Right atrium auricular region (tissue), 2 donors: ENCODE measurements around the gene TTC33. TPM values are rescaled to one million over a fixed set of nuclear protein-coding genes. Genes with fewer than 3 reads are reported as not detected.
A peak's percentile ranks its signal among the peaks of the same experiment; 100 is the strongest.

Source experiments
- DNase-seq: peaks from one replicate; pipeline ENCODE4 v3.0.0-alpha.2; 2019; ENCODE audit warnings: low spot score
- H3K27ac ChIP-seq, 2 donors: fragments of 200-600 bp; sonication (generic); 1 replicate in 1 of 2; 2 replicates in 1 of 2; pipeline ENCODE4 v1.5.1; 2016 to 2019
- H3K27me3 ChIP-seq, 2 donors: fragments of 200-600 bp; sonication (generic); one replicate each; pipeline versions ENCODE4 v1.5.1 to v1.6.0; 2017 to 2019
- H3K36me3 ChIP-seq: fragments of 200-600 bp; sonication (generic); one replicate; pipeline ENCODE4 v1.5.1; 2016
- H3K4me1 ChIP-seq, 2 donors: fragments of 200-600 bp; sonication (generic); one replicate each; pipeline versions ENCODE4 v1.5.1 to v1.6.0; 2017 to 2019
- H3K4me3 ChIP-seq, 2 donors: fragments of 200-600 bp; sonication (generic); 1 replicate in 1 of 2; 2 replicates in 1 of 2; pipeline ENCODE4 v1.5.1; 2017 to 2019; ENCODE audit warnings: mild to moderate bottlenecking in 1 of 2, moderate library complexity in 1 of 2
- H3K9me3 ChIP-seq, 2 donors: fragments of 200-600 bp; sonication (generic); one replicate each; pipeline ENCODE4 v1.5.1; 2019
- total RNA-seq, 2 donors: library from RNA; depleted of rRNA; stranded (reverse); fragments of >200 nt; gene quantifications; one replicate each; pipeline ENCODE4 v1.1.0, GENCODE V29; 2016
- TF ChIP-seq, protein P1 (sequence below), 2 donors: fragments of 200-600 bp; sonication (generic); IDR thresholded peaks; one replicate each; pipeline ENCODE4 v1.5.1; 2019; ENCODE audit warnings: antibody characterized with exemption in 2 of 2

The TTC33 gene
- total RNA-seq, 2 donors from 2014 or later, result 10.2 to 16.7 TPM

DNA sequence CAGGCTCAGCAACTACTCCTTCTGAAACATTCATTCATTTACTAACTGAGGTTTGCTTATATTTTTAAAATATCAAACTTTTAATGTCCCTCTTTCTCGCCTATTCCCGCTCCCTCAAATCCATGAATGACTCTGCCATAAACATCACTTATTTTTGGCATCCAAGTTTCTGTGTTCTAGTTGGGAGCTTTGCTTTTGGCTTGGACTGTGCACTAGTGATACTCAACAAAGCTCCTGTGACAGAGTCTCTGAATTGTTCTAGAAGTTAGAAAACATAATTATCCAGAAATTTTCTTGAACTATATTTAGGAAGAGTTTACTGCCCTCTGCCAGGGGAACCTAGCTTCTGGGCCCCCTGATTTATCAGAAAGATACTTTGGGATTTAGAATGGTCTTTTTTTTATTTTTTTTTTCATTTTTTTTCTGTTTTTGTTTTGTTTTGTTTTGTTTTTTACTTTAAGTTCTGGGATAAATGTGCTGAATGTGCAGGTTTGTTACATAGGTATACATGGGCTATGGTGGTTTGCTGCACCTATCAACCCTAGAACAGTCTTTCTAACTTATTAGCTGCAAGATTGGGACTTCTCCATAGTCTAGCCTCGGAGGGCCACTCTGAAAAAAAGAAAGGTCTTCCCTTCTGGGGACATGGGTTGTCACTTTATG, 140.7 kb downstream of the TTC33 start:
- Histone ChIP-seq H3K9me3 (no peaks in the 10 kb centered on the region), H3K27ac (peak overlapping the region in 1 of 2 donors; percentile 7), H3K27me3 (no peaks in the 10 kb centered on the region), H3K36me3 (no peaks in the 10 kb centered on the region), H3K4me3 (no peak overlapping the region), H3K4me1 (no peaks in the 10 kb centered on the region)
- no peak for DNase-seq
- TF ChIP-seq, protein P1, sequence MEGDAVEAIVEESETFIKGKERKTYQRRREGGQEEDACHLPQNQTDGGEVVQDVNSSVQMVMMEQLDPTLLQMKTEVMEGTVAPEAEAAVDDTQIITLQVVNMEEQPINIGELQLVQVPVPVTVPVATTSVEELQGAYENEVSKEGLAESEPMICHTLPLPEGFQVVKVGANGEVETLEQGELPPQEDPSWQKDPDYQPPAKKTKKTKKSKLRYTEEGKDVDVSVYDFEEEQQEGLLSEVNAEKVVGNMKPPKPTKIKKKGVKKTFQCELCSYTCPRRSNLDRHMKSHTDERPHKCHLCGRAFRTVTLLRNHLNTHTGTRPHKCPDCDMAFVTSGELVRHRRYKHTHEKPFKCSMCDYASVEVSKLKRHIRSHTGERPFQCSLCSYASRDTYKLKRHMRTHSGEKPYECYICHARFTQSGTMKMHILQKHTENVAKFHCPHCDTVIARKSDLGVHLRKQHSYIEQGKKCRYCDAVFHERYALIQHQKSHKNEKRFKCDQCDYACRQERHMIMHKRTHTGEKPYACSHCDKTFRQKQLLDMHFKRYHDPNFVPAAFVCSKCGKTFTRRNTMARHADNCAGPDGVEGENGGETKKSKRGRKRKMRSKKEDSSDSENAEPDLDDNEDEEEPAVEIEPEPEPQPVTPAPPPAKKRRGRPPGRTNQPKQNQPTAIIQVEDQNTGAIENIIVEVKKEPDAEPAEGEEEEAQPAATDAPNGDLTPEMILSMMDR (IDR thresholded peaks at IDR 0.05), result no peak

DNA sequence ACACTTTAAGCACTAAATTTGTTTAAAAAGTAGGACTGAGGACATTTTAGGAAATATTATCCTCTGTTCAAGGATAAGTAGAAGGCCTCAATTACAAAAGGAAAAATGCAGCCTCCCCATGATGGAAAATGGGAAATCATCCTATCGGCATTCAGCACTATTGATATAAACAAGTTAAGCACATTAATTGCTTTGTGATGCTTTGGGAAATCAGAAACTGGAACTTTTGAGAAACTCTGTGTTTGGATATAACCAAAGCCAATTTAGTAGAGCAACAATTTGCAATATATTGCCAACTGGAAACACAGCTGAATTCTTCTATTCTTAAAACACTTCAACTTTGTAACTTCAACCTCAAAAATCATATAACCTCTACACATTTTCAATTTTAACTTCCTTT, 141.3 kb downstream of the TTC33 start:
- TF ChIP-seq, protein P1 (IDR thresholded peaks at IDR 0.05), result no peak
- Histone ChIP-seq H3K27me3 (no peaks in the 10 kb centered on the region), H3K36me3 (no peaks in the 10 kb centered on the region), H3K9me3 (no peaks in the 10 kb centered on the region), H3K4me1 (no peaks in the 10 kb centered on the region), H3K4me3 (no peak overlapping the region), H3K27ac (peak overlapping the region in 1 of 2 donors; percentile 7)
- no peak for DNase-seq

DNA sequence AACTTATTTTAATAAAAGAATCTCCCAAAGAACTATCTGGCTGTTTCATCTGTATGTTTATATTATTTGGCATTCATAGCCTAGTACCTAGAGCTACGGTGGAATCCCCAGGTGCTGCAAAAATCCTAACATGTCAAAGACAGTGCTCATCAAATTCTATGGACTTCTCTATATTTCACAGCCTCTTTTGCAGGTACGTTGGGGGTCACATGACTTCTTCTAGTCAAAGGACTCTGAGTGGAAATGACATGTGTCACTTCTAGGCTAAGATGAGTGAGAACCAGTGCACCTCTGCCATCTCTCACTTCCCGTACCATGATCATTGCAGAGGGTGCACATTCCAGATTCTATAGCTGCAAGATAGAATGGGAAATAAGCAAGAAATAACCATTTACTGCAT, 148.6 kb downstream of the TTC33 start:
- Histone ChIP-seq H3K9me3 (no peaks in the 10 kb centered on the region), H3K4me3 (no peak overlapping the region), H3K36me3 (no peaks in the 10 kb centered on the region), H3K4me1 (no peaks in the 10 kb centered on the region), H3K27me3 (no peaks in the 10 kb centered on the region), H3K27ac (no peak overlapping the region)
- DNase-seq, result no peak
- TF ChIP-seq, protein P1 (IDR thresholded peaks at IDR 0.05), result no peak

DNA sequence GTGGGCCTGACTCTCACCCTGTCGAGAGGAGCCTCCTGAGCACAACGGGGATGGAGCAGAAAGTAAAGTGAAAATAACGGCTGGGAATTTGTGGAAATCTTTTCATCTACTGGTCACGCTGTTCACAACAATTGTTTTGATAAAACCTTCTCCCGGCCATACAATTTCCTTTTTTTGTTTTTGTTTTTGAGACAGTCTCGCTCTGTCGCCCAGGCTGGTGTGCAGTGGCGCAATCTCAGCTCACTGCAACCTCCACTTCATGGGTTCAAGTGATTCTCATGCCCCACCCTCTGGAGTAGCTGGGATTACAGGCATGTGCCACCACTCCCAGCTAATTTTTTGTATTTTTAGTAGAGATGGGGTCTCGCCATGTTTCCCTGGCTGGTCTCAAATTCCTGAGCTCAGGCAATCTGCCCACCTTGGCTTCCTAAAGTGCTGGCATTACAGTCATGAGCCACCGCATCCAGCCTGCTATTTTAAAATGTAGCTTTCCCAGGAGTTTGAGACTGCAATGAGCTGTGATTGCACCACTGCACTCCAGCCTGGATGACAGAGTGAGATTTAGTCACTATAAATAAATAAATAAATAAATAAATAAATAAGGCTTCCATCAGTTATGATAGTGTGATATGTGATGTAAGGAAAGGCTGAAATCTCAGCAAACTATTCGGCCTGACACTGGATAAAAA, 149.5 kb downstream of the TTC33 start:
- no peak overlapping the region for H3K27ac ChIP-seq
- no peaks in the 10 kb centered on the region for H3K27me3 ChIP-seq
- H3K4me3 ChIP-seq, result no peak overlapping the region
- H3K9me3 ChIP-seq, result no peaks in the 10 kb centered on the region
- H3K36me3 ChIP-seq, result no peaks in the 10 kb centered on the region
- no peak for DNase-seq
- TF ChIP-seq, protein P1 (IDR thresholded peaks at IDR 0.05), result no peak
- no peaks in the 10 kb centered on the region for H3K4me1 ChIP-seq

DNA sequence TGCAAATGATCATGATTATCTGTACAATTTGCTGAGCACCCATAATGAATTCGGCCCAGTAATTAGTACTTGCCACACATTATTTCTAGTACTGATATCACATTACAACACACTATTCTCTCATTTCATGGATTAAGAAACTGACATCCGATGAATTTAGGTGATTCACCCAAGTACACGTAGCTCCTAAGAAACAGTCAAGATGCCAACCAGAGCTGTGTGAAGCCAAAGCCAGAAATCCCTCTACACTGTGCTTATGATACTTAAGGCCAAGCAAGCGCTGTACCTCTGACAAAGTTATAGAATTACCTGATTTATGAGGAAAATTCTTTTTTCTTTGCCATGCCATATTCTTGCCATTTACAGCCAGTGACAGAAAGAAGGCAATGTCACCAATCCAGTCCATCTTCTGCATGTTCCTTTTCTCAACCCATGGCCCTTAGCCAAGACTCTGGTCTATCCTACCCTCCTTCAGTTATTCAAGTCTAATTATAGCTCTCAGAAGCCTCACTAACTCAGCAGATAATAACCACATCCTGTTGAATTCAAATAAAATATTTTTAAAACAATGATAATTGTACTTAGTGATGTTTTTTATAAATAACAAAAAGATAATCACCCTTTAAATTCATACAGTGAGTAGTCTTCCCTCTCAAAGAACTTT, 150.3 kb downstream of the TTC33 start:
- Histone ChIP-seq H3K36me3 (no peaks in the 10 kb centered on the region), H3K4me1 (no peaks in the 10 kb centered on the region), H3K27ac (no peak overlapping the region), H3K27me3 (no peaks in the 10 kb centered on the region), H3K9me3 (no peaks in the 10 kb centered on the region), H3K4me3 (no peak overlapping the region)
- DNase-seq, result no peak
- TF ChIP-seq, protein P1 (IDR thresholded peaks at IDR 0.05), result no peak
